Measurements from ENCODE around the gene SSBP3.
"Not testable (repeated sequence)": the region's sequence is repeated elsewhere in the genome, so short reads cannot be mapped to it uniquely, and the experiment has no call there.

Gene SSBP3

GRCh38 chr1:54394104-54394503, 12.1 kb downstream of the SSBP3 start:
- no peak for DNase-seq (ENCODE audit: low read depth in 1 of 2, low spot score in 1 of 2)

- no peak for DNase-seq (ENCODE audit: low read depth in 1 of 2, low spot score in 1 of 2)
These were observed 13.8 kb downstream of the SSBP3 start for GRCh38 chr1:54392401-54392800.

DNA sequence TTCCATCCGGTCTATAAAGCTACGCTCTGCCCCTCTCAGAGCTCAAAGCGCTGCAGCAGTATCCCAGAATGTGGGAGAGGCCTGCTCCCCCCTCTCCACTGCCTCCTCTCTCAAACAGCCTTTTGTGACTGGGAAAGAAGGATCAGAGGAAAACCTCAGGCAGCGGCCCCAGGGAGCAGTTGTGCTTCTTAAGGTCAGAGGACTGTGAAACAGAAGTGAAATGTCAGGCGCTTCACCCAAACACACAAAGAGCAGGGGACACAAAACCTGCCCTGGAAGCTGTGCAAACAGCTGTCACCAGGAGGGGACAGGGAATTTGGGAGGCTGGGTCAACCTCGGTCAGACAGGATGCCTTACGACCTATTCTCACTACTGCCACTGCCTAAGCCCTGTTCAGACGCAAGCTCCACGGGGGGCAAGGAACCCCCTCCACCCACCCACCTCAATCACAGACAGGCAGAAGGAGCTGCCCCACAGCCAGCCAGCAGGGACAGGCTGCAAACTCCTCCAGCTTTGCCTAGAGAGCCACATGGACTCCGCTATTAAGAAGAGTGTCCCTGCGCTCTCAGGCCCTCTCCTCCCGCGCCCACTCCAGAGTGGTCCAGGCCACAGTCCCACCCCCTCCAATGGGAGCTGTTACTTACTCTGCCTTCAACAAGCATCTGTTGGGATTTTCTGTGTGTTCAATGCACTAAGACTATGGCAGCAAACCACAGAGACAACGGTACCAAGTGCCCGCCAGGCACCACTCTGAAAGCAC, 14.6 kb downstream of the SSBP3 start:
- DNase-seq (ENCODE audit: low read depth in 1 of 2, low spot score in 1 of 2), result no peak

- no peak for DNase-seq (ENCODE audit: low read depth in 1 of 2, low spot score in 1 of 2)
These were observed 15.5 kb downstream of the SSBP3 start for GRCh38 chr1:54390655-54391054.

- DNase-seq (ENCODE audit: low read depth in 1 of 2, low spot score in 1 of 2), result not testable (repeated sequence)
These were observed 16.6 kb downstream of the SSBP3 start for GRCh38 chr1:54389608-54390007.

DNA sequence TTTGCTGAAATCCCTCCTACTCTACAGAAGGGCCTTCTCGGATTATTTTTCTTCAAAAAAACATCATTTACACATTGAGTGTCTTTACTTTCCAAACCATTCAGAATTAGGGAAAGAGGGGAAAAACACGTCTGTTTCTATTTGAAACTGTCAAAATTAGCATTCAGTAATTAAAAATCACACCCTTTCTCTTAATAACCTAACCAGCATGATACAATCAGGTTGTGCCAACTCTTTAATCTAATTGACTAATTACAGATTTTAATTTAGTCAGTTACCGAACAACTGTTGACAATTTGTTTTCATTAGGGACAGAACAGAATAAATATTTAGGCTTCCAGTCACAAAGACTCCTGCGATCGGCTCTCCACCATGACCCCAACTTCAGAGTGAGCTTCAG, 18.8 kb downstream of the SSBP3 start:
- no peak for DNase-seq (ENCODE audit: low read depth in 1 of 2, low spot score in 1 of 2)

- DNase-seq (ENCODE audit: low read depth in 1 of 2, low spot score in 1 of 2), result no peak
These were observed 20.5 kb downstream of the SSBP3 start for GRCh38 chr1:54385727-54386022.

DNA sequence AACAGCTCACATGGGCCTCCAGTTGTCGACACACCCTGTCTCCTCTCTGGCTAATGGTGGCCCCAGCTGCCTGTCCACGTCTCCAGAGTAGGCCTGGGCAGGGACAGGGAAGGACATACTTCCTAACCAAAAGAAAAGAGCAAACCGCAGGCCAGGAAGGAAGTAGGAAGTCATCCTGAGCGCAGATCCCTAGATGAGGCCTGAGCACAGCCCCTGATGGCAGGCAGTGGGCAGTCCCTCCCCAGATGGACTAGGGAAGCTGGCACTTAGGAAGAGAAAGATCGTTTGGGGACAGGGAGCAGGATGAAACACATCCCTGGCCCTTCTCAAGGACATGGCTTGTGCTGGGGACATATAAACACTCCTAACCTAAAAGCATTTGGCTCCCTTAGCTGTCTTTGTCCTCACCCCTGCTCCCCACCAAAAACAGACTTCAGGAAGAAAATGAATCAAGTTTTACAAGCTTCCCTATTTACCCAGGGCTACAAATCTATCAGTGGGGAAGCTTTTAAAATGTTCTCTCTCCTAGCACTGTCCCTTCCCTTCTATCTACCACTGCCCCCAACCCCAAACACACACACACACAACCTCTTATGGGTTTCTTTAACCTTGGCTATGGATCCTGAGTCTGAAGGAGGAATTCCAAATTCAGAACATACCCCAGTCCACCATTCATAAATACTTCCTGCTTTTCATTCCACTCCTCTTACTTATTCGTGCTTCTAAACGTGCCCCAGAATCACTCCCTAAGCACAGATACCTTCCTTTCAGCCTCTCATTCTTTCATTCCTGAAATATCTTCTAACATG, 21.1 kb downstream of the SSBP3 start:
- DNase-seq (ENCODE audit: low read depth in 1 of 2, low spot score in 1 of 2), result no peak

DNA sequence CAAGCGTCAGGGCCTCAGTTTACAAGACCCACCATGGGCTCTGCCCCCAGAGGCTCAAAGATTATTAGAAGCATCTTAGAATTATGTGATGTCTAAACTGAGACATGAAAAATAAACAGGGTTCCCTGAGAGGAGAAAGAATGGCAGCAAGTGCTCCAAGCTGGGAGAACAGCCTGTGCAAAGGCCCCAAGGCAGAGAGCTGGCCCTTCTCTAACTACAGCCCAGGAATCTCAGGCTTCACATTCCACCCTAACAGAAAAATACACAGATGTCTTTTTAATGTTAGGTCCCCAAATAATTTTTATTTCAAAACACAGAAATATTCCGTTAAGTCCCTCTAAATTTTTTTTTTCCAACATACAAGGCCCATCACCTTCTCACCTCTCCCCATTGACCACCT, 21.7 kb downstream of the SSBP3 start:
- DNase-seq (ENCODE audit: low read depth in 1 of 2, low spot score in 1 of 2), result no peak

- no peak for DNase-seq (ENCODE audit: low read depth in 1 of 2, low spot score in 1 of 2)
These were observed 24.7 kb downstream of the SSBP3 start for GRCh38 chr1:54381524-54381923.

GRCh38 chr1:54380290-54380882, 25.8 kb downstream of the SSBP3 start:
- no peak for DNase-seq (ENCODE audit: low read depth in 1 of 2, low spot score in 1 of 2)

DNA sequence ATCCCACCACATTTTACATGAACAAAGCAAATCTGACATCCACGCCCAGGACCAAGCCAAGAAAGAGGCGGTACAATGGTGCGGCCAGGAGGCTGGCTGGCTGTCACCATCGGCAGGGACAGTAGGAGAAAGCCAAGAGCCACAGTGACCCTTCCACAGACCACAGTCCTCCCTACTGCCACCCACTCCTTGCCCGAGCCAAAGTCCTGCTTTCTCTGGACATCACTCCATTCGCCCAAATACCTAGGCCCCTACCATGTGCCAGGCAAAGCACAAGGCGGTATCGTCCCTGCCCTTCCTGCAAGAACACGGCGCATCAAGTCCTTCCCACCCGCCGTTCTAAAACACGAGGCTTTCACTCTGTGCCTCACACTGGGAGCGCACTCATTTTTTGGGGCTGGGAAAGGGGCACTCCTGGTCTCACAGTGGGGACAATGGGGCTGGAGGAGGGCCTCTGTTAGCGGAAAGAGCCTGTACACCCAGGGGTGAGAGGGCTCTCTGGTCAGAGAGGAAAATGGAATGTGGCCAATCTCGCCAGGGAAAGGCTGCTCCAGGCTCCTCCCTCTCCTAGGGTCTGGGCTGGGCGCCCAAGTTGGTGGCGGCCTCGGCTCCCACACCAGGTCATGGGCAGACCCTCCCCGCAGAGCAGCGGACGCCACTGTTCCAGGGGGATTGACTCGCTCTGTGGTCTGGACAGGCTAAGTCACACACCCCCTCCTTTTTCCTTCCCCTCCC, 26.5 kb downstream of the SSBP3 start:
- DNase-seq (ENCODE audit: low read depth in 1 of 2, low spot score in 1 of 2), result no peak

DNA sequence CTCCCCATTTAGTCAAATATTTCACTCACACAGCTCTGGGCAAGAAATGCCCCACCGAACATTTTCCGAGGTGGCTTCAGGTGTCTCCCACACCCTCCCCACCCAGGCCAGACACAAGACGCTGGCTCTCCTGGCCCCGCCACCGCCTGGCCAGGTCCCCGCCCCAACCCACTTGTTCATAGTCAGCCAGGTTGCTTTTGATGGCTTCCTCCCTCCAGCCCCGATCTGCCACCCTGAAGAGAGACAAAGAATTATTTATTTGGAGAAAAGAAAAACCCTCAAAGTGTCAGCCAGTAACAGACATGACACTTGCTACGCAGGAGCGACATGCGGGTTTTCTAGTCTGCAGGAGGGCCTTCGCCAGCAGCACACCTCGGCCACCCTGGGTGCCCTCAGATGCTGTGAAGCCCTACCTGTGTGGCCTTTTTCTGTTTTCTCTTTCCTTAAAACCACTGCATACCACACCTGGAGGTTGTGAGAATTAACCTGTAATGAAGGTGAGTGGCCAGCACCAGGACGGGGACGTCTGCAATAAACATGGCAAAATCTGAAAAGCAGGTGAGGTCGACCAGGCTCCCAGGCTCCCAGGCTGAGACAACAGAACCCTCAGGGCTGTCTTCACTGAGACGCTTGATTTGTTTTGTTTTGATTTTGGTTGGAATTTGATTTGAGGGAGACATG, 27.2 kb downstream of the SSBP3 start:
- DNase-seq (ENCODE audit: low read depth in 1 of 2, low spot score in 1 of 2), result no peak

GRCh38 chr1:54378157-54378873, 27.9 kb downstream of the SSBP3 start:
- DNase-seq (ENCODE audit: low read depth in 1 of 2, low spot score in 1 of 2), result no peak

GRCh38 chr1:54377040-54377691, 29.0 kb downstream of the SSBP3 start:
- no peak for DNase-seq (ENCODE audit: low read depth in 1 of 2, low spot score in 1 of 2)

DNA sequence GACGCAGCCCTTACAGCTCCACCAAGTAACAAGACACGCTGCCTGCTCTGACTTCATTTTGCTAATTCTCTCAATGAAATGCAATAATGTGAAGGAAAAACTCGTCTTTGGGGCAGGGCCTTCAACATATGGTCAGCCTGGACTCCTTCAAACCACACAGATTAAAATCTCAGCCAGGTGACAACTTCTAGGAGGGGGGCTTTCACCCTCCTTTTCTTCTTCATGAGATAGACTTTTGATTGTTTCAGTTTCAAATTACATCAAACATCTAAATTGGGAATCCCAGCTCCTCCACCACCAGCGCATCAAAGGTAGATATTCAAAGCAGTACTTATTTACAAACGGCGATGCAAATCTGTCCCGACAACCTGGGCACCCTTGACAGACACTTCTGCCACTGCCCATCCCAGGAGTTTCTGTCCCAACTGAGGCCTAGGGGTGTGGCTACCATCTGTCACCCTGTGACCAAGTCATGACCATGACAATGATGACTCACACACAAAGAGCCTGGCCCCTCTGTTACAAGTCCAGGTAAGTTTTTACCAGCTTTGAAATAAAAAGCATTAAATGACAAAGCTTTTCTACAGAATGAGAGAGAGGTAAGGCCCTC, 29.7 kb downstream of the SSBP3 start:
- peak in 1 of 2 donors; percentile 21 for DNase-seq (ENCODE audit: low read depth in 1 of 2, low spot score in 1 of 2)

DNA sequence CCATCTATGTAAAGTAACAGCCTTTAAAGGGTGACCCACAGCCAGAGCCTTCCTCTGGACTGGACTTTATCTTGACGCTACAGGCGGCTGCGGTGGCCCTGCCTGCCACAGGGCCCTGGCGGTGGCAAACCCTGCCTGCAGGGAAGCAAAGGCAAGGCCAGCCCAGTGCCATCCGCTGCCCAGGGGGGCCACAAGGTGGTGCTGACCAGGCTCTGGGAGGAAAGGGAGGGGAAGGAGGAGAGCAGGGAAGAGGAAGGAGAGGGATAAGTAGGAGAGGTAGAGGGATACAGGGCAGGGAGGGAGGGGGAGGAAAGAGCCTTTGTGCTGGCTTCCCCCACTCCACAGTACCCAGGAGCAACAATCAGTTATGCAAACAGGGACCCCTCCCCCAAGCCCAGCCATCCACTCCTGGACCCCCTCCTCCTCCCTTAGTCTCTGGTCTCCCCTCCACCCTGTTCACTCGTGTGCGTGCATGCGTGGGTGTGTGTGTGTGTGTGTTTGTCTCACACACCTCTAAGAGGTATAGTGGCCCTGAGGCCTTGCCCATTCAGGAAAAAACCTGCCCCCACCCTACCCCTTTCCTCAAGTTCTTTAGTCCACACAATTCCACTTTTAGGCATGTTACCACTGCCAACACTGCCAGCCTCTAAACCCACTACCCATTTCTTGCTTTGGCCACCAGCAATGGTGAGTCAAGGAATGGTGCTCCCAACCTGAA, 30.3 kb downstream of the SSBP3 start:
- no peak for DNase-seq (ENCODE audit: low read depth in 1 of 2, low spot score in 1 of 2)

- DNase-seq (ENCODE audit: low read depth in 1 of 2, low spot score in 1 of 2), result no peak
These were observed 30.9 kb downstream of the SSBP3 start for GRCh38 chr1:54375298-54375697.

DNA sequence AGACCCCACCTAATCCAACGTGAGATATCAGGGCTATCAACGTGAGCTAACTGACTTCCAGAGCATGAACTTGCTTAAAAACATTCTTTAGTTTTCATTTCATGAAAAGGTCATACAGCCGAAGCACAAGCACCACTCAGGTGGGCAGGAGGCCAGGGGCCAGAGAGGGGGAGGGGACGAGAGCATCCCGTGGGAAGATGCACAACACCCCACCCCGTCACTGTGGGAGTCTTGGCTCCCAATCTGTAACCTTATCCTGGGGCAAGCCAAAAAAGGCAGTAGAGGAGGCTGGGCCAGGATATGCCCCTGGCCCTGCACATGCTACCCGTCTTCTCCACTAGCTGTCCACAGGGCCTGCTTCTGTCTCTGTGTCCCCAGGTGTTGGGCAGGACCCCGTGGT, 31.4 kb downstream of the SSBP3 start:
- no peak for DNase-seq (ENCODE audit: low read depth in 1 of 2, low spot score in 1 of 2)
